GM19043 (cell line): Measurements from ENCODE around the gene KANTR.

Source experiments
- ATAC-seq: cut with Tn5 transposase; IDR thresholded peaks from one replicate; pipeline ENCODE4 v1.9.1; 2021; ENCODE audit warnings: low read depth; ENCODE audit not compliant: unreplicated experiment

The KANTR gene

DNA sequence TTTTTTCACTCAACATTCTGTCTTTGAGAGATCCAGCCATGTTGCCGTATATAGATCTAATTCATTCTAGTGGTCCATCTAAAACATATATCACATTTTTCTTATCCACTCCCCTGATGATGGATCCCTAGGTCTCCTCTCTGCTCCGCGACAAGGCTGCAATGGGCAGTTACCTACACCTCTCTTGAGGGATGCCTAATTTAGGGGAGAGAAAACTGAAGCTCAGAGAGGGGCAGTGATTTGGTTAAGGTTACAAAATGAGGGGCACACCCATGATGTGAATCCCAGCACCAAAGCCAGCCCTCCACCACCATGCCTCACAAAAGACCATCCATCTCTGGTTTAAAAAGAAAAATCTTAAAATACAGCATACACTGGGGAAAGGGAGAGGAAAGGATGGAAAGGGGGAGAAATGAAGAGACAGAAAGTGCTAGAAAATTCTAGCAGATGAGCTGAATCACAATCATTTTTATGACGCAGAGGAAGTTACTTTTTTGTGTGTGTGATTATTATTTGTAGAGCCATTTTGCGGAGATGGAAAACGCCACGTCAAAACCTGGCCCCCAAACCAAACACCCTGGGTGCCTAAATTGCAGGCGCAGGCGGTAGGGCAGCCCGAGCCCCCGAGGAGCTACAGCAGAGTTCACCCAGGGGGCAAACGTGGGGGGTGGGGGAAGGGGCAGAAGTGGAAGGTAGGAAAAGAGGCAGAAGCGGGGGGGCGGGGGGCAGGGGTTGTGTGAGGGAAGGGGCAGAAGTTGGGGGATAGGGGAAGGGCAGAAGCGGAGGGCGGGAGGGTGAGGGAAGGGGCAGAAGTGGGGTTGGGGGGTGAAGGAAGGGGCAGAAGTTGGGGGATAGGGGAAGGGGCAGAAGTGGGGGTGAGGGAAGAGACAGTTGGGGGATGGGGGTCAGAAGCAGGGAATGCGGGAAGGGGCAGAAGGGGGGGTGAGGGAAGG lies 13.0 kb upstream of the KANTR start:
- no peak for ATAC-seq

DNA sequence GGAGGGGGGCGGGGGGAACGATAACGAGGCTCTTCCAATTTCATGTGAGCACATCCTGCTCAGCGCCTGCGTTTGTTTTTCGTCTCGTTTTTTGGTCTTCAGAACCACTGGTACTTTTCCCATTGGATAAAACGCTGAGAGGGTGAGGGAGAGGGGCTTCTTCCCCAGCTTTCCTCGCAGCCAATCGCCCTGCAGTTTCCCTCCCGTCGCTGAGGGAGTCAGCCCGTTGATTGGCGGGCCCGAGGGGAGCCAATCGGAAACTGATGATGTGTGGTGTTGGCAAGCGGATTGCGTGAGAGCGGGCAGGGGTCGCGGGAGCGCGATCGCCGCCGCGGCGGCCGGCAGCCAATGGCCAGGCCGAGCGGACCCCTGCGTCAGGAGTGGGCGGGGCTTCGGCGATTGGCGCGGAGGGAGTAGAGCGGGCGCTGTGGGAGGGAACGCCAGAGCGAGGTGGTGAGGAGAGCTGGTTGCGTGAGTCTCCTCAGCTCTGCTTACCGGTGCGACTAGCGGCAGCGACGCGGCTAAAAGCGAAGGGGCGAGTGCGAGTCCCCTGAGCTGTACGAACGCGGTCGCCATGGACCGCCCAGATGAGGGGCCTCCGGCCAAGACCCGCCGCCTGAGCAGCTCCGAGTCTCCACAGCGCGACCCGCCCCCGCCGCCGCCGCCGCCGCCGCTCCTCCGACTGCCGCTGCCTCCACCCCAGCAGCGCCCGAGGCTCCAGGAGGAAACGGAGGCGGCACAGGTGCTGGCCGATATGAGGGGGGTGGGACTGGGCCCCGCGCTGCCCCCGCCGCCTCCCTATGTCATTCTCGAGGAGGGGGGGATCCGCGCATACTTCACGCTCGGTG lies 11.8 kb upstream of the KANTR start, which contains the start of gene TSPYL2:
Gene TSPYL2 (plus strand): TSS at position 443 of the 848 bp plus-strand sequence. CDS start 132 bp downstream, at position 575.
- peak; percentile 88 for ATAC-seq

DNA sequence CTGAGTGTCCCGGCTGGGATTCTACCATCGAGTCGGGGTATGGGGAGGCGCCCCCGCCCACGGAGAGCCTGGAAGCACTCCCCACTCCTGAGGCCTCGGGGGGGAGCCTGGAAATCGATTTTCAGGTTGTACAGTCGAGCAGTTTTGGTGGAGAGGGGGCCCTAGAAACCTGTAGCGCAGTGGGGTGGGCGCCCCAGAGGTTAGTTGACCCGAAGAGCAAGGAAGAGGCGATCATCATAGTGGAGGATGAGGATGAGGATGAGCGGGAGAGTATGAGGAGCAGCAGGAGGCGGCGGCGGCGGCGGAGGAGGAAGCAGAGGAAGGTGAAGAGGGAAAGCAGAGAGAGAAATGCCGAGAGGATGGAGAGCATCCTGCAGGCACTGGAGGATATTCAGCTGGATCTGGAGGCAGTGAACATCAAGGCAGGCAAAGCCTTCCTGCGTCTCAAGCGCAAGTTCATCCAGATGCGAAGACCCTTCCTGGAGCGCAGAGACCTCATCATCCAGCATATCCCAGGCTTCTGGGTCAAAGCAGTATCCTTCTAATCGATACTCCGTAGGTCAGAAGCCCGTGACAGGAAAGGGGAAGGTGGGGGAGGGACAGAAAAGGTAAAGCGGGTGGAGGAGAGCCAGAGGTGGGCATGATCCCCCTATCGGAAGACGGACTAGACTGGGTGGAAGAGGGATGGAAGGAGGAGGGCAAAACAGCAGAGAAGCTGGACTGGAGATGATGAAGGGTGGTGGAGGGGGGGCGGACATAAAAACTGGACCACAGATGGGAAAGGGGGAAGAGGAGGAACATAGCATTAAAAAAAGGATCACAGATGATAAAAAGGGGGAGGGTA lies 10.9 kb upstream of the KANTR start:
- ATAC-seq, result no peak

DNA sequence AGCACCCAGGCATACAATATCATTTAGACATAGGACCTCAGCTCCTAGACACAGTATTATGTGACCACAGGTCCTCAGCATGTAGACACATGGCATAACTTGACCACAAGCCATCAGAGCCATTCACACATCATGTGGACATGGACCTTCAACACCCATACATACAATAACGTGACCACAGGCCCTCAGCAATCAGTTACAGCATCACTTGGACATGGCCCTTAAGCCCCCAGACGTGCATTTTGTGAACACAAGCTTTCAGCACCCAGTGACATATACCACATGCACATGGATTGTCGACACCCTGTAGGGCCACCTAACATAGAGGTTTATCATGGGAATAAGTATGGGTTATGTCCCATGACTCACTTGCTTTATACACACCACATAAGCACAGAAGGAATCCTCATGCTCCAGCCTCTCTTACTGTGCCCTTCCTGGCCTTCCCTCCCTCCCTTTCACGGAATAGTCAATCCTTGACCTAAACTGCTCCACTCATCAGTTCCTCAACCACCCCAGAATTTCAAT lies 9.8 kb upstream of the KANTR start:
- ATAC-seq, result no peak

DNA sequence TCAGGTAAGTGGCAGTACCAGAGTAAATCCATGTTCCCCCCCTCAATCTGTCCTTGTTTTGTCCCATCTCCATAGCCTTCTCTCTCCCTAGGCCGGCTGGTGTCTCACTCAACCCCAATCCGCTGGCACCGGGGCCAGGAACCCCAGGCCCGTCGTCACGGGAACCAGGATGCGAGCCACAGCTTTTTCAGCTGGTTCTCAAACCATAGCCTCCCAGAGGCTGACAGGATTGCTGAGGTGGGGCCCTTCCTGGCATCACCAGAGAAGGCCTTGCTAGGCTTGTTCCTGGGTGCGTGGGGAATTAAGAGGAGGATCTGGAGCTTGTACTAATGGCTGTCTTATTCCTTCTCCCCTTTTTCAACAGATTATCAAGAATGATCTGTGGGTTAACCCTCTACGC lies 9.1 kb upstream of the KANTR start:
- no peak for ATAC-seq

DNA sequence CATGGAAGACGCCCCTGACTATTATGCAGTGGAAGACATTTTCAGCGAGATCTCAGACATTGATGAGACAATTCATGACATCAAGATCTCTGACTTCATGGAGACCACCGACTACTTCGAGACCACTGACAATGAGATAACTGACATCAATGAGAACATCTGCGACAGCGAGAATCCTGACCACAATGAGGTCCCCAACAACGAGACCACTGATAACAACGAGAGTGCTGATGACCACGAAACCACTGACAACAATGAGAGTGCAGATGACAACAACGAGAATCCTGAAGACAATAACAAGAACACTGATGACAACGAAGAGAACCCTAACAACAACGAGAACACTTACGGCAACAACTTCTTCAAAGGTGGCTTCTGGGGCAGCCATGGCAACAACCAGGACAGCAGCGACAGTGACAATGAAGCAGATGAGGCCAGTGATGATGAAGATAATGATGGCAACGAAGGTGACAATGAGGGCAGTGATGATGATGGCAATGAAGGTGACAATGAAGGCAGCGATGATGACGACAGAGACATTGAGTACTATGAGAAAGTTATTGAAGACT lies 8.2 kb upstream of the KANTR start:
- no peak for ATAC-seq

DNA sequence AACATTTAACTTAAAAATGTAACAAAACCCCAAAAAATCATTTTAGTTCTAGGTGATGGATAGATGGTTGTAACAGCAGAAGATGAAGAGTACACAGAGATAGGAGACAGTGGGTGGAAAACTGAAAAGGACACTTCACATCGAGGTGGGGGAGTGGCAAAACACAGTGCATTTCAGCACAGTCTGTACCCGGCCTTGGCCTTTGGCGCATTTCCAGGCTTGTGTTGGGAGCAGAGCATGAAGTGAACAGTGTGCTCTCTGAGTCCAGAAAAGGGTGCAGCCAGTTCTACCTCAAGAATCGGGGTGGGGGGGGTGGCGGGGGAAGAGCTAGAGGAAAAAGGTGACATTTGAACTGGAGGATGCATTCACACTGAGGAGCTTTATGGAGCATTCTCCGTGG lies 7.5 kb upstream of the KANTR start:
- ATAC-seq, result no peak

DNA sequence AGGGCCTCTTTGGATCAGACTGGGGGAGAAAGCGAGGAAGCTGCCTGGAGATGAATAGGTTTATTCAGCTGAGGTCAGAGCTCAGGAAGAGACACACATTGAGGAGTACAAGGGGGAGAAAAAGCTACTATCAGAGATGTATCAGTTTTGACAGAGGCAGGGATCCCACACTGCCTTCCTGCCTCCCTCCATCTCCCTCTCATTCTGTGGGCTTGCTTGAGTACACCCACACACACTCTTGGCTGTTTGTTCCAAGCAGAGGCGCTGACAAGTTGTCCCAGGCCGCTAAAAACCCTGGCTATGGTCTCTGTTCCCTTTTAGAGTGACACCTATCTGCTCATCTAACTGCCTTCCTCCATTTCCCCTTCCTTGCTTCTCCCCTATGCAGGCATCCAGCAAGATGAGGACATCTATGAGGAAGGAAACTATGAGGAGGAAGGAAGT lies 6.5 kb upstream of the KANTR start:
- ATAC-seq, result no peak

DNA sequence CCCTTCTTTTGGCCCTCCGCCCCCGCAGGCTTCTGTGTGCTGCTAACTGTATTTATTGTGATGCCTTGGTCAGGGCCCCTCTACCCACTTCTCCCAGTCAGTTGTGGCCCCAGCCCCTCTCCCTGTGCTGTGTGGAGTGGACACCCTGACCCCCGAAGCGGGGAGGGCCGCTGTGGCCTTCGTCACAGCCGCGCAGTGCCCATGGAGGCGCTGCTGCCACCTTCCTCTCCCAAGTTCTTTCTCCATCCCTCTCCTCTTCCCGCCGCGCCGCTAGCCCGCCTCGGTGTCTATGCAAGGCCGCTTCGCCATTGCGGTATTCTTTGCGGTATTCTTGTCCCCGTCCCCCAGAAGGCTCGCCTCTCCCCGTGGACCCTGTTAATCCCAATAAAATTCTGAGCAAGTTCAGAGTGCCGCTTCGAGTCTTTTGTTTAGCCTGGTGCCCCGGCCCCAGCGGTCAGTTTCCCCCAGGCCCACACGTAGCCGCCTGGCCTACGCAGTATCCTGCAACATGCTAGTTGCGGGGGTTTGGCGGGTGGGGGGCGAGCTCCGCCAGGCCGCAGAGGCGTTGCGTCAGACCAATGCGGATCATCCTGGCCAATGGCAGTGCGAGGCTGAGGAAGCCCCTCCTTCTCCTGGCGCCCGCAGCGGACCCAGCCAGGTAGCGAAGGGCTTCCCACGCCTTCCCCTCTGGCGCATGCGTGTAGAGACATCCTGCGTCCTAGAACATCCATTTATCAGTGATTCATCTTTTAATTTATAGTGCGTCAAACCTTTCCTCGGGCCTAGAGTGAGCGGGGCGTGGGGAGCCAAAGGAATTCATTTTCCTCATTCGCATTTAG lies 5.6 kb upstream of the KANTR start:
- peak; percentile 56 for ATAC-seq

DNA sequence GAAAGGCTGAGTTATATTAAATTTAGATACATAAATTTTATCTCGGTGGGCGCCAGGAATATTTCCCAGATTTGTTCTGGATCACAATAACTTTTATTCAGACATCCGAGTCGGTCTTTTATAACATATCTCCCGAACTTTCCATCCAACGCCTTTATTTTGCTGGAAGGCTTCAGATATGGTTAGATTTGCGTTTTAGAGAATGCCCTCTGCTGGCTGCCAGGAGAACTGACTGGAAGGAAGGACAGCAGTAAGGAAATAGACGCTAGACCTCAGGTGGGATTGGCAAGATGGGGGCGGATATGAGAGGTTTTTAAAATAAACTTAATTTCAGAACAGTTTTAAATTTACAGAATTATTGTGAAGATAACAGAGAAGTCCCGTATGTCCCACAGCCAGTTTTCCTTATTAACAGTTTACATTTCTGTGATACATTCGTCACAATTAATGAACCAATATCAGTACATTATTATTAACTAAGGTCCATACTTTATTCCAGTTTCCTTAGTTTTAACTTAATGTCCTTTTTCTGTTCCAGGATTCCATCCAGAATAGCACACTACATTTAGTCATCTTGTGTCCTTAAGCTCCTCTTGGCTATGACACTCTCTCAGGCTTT lies 4.6 kb upstream of the KANTR start:
- ATAC-seq, result no peak

DNA sequence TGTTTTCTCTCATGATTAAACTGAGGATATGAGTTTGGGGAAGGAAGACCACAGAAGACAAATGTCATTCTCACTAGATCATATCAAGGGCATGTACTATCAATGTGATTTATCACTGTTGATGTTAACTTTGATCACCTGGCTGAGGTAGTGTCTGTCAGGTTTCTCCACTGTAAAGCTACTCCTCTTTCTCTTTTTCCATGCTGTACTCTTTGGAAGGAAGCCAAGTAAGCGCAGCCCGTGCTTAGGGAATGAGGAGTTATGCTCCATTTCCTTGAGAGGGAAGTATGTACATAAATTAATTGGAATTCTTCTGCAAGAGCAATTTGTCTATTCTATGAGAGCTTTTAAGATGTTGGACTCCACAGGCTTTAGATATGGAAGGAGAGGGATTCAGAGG lies 4.0 kb upstream of the KANTR start:
- ATAC-seq, result no peak

DNA sequence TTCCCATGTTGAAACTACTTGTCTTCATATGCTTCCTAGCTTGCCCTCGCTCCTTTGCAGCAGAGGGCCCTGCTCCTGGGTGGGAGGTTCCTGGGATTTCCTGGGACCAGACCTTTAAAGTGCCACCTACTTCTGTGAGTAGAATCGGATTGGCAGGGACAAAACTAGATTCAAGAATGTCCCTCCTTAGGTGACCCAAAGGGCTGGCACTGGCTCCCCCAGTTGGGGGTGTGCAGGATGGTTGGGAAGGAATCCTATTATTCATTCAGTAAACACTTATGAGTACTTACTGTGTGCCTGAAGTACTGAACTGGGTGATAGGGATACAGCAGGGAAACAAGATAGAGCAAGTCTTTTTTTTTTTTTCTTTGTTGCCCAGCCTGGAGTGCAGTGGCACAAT lies 2.6 kb upstream of the KANTR start:
- no peak for ATAC-seq

DNA sequence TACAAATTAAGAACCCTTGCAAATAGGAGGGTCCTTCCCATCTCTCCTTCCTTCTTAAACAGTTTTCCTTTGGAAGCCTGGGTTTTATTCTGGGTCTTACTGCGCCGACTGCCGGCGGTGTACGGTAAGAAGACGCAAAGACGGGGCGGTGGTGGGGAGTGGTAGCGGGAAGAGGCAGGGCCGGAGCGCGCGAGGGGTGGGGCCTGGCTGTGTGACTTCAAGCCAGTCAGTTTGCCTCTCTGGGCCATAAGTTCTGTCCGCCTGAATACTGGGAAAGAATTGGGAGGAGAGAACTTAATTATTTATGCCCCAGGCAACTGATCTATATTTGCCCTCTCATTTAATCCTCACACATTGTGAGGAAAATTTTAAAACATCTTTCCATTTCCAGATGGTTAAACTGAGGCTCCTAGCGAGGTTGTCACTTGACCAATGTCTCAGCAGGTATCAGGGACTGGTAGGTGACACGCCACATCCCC lies 726 bp upstream of the KANTR start:
- ATAC-seq, result peak; percentile 39

DNA sequence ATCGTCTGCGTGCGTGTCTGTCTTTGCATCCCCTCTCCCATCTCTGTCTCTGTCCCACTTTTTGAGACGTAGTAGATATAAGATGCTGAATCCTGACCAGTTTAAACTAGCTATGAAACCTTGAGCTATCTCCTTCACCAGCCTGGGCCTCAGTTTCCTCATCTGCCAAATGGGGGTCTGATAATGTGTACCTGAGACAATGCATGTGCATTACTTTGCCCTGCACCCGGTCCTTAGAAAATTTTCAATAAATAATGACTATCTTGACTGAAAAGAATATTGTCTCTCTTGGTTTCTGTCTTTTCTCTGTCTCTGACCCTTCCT lies 602 bp downstream of the KANTR start:
- no peak for ATAC-seq

DNA sequence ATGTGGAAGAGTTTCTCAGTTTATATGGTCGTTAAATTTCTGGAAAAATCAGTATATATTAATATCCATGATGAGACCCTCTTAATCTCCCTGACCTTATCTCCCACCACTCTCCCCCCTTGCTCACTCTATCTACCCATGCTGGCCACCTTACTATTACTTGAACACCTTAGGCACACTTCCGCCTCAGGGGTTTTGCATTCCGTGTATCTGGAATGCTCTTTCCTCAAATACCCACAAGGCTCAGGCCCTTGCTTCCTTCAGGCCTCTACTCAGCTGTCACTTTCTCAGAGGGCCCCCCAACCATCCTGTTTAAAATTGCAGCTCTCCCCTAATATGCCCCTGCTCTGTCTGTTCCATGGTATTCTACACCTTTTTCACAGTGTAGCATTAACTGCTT lies 1.9 kb downstream of the KANTR start:
- ATAC-seq, result no peak

DNA sequence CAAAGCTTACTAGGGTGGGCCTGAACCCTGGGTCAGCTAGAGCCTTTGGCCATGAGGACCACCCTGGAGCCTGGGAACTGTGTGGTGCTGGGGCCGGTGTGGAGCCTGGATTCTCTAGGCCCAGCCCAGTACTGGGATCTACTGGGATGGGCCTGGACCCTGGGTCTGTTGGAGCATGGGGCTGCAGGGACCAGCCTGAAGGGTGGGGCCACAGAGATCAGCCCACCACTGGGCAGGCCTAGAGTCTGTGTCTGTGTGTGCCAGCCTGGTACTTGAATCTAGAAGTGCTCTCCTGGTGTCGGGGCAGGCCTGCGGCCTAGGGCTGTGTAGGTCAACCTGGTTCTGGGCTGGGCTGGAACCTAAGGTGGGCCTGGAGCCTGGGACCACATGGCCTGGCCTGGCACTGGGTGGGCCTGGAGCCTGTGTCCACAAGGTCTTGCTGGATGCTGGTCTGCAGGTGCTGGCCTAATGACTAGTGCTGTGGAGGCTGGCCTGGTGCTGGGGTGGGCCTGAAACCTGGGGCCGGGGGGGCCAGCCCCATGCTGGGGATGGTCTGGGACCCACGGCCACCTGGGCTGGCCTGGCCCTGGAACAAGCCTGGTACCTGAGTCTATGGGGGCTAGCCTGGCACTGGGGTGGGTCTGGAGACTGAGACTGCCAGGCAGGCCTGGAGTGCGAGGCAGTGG lies 21.1 kb downstream of the KANTR start:
- ATAC-seq, result no peak

DNA sequence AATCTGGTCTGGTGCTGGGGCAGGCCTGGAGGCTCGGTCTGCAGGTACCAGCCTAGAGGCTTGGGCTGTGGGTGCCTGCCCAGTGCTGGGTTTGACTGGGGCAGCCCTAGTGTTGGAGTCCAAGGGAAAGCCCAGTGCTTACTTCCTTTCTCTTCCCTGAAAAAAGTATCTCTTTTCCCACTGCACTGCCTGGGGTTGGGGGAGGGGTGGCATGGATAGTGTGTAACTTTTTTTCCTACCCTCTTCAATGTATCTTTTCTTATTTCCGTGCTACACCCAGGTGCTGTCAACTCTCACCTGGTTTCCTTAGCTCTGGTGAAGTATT lies 21.6 kb downstream of the KANTR start:
- no peak for ATAC-seq

DNA sequence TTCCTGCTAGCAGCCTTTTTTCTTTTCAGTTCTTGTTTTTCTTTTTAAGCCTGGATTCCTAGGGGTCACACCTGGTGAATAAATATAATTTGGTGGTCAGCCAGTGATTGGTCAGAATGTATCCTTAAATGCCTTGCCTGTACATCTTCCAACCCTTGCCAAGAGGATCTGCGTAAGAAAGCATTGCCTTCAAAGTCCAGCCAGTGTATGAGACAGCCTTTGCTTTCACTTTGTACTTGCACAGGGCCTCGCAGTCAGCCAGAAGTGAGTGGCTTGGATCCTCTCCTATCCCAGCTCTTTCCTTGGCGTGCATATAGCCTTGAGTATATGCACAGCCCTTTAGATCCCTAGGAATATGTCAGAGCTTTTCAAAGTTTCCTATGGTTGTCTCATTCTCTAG lies 22.2 kb downstream of the KANTR start:
- no peak for ATAC-seq
